NCI-H2196 treated with DMSO at 0.1 percent for 48 hours (cell line): ENCODE data around the gene PPM1G.
A peak's percentile ranks its signal among the peaks of the same experiment; 100 is the strongest.

ENCODE experiments used
- DNase-seq: peaks from one replicate; lab custom pipeline; 2025; ENCODE audit not compliant: unreplicated experiment; lab: John Stamatoyannopoulos, UW

PPM1G gene

GRCh38 chr2:27416151-27416550 is 6.8 kb upstream of the PPM1G start:
- DNase-seq = no peak

DNA sequence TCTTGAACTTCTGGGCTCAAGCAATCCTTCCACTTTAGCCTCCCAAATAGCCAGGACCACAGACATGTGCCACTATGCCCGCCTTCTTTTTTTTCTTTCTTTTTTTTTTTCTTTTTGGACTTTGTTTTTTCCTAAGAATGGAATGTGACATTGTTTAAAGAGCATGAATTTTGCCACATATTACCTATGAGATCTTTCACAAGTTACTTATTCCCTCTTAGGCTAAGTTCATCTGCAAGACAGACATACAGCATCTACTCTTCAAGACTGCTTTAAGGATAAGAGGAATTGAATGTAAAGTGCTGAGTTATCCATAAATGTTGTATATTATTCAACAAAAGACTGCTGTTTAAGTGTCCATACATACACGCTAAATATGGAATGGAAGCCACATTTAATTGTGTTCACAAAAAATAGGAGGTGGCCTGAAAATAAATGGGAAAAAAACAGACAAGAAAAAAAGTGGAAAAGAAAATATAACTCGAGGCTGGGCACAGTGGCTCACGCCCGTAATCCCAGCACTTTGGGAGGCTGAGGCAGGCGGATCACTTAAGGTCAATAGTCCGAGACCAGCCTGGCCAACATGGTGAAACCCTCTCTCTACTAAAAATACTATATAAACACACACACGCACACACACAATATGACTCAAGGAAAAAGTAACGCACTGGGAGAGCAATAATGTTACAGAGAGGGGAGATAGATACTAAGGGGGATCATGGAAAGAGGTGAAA is 3.2 kb upstream of the PPM1G start:
- no peak for DNase-seq

DNA sequence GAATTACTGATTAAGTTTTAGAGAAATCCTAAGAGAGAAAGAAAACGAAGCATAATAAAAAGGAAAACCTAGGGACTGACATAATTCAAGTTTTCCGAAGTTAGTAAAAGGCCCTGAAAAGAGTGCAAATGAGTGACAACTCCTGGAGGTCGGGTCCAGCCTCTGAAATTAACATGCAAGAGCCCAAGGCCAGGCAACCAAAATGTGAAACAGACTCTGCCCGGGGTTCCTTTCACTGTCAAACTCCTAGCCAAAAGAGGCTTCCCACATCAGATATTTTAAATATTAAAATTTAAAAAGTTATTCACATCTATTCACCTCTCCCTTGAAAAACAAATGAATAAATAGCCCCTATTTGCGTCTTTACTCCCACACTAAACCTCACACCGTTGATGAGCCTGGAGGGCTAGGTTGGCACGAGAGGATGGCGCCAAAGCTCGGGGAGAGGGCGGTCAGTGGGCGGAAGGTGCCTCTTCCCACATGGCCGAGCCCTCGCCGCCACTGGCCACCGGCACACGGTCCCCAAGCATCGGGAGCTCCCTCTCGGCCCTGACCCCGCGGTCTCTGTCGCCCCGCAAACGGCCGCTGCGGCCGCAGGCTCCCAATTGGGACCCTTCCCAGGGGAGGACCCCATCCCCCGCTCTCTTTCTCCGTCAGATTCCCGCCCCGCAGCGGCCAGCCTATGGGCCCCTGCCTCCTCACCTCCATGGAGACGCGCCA is 630 bp downstream of the PPM1G start:
- no peak for DNase-seq

DNA sequence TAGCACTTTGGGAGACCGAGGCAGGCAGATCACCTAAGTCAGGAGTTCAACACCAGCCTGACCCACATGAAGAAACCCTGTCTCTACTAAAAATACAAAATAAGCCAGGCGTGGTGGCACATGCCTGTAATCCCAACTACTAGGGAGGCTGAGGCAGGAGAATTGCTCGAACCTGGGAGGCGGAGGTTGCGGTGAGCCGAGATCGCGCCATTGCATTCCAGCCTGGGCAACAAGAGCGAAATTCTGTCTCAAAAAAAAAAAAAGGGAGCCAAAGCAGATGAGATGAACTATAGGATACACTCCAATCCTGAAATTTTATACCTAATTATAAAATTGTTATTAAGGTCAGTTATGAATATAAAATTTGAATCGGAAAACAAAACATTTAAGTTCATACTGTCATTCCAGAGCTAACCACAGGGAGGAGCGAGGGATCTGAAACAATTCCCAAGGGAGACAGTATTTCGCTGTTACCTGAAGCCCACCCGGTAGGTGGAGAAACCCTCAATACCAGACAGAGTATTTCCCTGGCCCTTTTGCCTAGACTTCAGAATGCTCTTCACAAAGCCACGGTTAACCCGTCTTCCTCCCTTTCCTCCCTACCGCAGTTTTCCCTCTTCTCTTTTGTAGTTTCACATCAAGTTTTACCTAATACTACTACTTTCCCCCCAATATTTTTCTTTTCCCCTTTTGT is 1.4 kb downstream of the PPM1G start:
- peak; percentile 19 for DNase-seq

DNA sequence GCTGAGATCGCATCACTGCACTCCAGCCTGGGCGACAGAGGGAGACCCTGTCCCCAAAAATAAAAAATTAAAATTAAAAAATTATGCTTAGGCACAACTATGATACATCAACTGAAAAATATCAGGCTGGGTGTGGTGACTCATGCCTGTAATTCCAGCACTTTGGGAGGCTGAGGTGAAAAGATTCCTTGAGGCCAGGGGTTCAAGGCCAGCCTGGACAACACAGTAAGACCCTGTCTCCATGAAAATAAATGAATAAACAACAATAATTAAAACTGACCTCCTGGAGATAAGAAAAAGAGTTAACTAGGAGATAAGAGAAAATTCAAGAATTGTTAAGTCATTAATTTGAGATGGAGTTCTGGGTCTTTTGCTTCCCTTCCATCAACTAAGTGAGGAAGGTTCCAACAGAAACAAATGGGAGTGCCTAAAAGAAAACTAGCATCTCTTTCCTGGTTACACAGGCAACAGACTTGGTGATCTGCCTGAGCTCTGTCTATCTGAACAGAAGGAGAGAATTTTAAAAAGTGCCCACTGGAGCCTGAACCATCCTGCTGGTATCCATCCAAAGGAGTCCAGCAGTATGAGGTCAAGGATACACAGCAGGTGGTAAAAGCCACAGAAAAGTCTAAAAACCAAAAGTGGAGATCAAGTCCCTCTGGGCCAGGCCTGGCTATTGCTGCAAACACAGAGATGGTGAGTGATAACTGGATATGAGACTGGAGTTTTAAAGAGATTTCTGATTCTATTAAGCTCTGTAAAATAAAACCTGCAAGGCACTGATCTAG is 8.8 kb downstream of the PPM1G start:
- DNase-seq = no peak

GRCh38 chr2:27398962-27399361 is 10.4 kb downstream of the PPM1G start:
- DNase-seq = no peak

GRCh38 chr2:27393225-27393624 is 16.2 kb downstream of the PPM1G start:
- DNase-seq = no peak

DNA sequence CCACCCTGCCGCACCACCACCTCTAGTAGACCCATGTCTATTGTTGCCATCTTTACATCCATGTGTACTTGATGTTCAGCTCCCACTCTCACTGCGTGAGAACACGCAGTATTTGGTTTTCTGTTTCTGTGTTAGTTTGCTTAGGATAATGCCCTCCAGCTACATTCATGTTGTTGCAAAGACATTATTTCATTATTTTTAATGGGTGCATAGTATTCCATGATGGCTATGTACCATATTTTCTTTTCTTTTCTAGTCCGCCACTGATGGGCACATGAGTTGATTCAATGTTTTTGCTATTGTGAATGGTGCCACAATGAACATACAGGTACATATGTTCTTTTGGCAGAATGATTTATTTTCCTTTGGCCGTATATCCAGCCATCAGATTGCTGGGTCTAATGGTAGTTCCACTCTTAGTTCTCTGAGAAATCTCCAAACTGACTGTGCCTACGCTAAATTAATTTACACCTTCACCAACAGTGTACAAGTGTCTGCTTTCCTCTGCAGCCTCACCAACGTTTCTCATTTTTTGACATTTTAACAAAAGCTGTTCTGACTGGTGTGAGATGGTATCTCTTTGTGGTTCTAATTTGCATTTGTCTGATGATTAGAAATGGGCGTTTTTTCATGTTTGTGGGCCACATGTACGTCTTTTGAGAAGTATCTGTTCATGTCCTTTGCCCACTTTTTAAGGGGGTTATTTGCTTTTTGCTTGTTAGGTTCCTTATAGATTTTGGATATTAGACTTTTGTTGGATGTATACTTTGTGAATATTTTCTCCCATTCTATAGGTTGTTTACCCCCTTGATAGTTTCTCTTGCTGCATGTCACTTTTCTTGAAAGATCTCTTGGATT is 18.3 kb downstream of the PPM1G start:
- DNase-seq = no peak

- no peak for DNase-seq
These were observed 27.7 kb downstream of the PPM1G start for GRCh38 chr2:27381577-27382181.

DNA sequence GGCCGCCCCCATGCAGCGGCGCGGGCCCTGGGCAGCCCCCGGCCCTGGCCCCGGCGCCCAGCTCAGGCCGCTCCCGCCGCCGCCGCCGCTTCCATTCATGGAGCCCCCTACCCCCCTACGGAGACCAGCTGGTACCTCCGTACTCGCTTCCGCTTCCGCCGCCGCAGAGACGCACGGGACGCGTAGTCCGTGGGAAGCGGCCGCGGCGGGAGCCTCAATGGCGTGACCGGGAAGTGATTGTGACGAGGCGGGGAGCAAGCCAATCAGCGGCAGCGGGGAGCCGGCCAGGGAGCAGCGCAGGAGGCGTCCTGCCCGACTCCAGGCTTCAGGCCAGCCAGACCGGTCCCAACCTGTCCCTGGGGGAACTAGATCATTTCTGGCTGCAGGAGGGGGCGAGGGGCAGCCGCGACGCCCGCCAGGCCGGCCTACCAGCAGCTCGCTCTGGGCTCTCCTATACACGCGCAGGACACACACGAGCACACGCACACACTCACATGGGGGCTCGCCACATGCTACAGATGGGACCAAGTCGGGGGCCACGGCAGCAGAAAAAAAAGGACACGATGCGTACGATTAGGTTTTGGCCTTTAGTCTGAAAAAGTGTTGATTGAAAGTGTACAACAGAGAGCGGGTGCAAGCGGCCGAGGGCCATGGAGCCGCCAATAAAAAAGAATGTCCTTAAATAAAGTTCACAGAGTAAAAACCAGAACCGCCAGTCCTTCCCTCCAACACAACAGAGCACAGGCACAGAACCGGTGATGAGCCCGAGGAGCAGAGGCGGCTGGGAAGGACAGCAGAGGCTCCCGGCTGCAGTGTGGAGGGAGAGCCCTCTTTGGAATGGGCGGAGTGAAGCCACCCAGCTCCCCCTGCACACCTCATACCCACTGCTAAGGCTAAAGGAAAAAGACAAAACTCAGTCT is 28.5 kb downstream of the PPM1G start, which contains the start of gene ZNF513:
Gene ZNF513, minus strand, starts transcription at position 109 of the 920 bp plus-strand sequence. CDS start 208 bp downstream, outside the sequence.
- peak; percentile 97 for DNase-seq

DNA sequence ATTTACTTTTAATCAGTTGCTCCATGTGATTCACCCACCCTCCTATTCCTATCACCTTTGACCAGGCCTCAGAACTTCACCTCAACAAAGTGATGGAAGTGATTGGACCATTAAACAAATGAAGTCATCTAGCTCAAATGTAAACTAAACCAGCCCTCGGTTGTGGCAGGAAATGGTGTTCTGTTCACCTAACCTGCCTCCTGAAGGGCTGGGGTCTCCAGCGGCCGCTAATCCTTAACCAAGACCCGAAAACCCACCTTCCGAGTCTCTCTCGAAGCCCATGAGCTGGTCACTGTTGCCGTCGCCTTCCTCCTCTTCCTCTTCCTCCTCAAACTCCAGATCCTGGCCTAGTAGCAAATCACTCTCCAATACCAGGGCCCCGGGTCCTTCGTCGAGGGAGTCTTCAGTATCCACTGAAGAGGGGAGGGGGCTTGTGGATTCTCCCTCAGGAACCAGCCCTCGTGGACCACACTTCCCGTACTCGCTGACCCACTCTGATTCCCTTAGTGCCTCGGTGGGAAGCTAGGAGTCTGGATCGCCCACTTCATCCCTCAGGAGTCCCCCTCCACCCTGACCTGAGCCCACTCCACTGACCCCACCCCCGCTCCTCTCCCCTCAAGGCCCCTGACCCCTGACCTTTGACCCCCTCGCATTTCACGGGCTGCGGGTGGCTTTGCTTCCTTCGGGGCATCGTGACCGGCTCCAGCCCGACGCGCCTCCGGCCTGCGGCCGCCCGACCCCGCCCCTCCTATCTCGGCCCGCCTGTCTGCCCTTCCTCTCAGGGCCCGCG is 29.4 kb downstream of the PPM1G start:
- peak; percentile 12 for DNase-seq

DNA sequence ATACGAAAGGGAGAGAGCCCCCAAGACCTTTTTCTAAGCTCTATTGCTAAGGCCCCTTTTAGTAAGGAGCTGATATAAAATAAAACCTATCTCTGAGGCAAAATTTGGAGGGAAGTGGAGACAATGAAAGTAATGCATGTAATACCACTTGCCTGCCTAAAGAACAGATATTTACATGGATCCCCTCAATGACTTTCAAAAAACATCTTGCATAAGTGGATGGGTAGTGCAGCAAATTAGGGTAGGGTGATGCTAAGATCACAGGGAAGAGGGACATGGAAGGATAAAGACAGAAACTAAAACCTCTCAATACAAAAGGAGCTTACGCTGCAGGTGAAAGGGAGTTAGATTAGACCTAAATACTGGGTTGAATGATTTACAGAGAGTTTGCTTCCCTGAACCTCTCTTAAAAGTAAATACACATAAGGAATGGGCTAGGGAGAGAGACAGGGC is 30.0 kb downstream of the PPM1G start:
- DNase-seq = no peak

- DNase-seq = no peak
These were observed 30.5 kb downstream of the PPM1G start for GRCh38 chr2:27378809-27379290.

DNA sequence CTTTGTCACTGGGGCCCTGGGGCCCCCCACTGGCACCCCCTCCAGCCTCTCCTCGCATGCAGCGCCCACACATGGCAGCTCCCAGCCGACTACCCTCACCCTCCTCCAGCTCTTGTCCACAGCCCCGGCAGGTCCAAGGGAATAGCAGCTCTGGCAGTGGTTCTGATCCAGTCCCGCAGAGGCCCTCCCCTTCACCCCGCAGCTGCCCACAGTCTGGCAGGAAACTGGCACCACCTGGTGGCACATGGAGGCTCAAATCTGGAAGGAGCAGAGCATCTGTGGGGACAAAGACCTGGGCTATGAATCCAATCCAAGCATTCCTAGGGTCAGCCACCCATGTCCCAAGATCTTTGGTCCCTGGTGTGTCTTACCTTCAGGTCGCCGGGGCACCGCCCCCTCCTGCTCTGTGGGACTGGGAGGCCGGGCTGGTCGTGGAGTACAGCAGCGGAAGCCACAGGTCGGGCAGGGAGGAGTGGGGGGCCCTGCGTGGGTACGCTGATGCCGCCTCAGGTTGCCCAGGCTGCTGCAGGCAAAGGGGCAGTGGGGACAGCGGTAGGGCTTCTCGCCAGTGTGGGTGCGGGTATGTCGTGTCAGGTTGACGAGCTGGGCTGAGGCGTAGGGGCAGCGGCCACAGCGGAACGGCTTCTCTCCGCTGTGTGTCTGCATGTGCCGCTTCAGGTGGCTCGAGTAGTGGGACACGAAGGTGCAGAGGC is 31.1 kb downstream of the PPM1G start:
- DNase-seq = peak; percentile 13

DNA sequence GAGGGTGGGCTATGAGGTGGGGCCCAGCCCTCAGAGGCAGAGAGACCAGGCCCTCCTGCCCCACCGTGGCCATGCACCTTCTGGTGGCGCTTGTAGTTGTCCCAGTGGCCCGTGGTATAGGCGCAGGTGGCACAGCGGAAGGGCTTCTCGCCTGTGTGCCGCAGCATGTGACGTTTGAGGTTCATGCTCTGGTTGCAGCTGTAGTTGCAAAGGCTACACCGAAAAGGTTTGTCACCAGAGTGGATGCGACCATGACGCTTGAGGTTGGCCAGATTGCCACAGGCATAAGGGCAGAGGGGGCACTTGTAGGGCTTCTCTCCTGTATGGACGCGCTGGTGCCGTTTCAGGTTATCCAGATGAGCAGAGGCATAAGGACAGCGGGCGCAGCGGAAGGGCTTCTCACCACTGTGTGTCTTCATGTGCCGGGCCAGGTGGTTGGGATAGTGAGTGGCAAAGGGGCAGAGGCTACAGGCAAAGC is 31.7 kb downstream of the PPM1G start:
- no peak for DNase-seq

DNA sequence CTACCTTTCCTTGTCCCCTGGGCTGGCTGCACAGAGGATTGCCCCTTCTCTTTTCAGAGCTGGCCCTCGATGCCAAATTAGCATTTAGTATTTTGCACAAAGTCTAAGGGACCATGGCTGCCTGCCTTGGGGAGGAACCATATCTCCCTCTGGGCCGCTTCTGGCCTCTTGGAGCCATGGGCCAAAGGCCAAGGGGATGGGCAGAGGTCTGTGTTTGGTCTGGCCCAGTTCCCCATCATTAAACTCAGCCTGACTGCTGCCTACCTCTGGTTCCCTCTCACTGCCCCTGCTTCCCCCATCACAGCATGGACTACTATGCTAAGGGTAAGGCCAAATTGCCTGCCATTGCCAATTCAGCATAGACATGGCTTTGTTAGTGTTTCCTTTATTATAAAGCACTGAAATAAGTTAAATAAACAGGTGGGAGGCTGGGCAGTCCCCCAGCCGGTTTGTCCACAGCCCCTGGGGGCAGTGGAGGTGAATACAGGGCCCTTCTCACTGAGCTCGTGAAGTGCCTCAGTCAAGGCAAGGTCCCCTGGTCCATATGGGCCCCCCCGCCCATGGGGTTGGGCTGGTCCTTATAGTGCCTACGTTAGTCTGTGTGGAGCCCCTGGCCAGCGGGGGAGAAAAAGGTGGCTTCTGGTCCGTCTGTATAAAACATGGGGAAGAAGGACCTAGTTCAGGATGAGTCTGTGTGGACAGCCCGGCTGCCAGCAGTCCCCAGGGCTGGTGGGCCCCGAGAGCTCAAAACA is 32.3 kb downstream of the PPM1G start:
- no peak for DNase-seq
